Transverse colon (tissue), 4 donors: ENCODE measurements around the gene GVQW3. TPM values are rescaled to one million over a fixed set of nuclear protein-coding genes. Genes with fewer than 3 reads are reported as not detected.

ENCODE experiments used
- DNase-seq: peaks from one replicate; pipeline ENCODE4 v3.0.0-alpha.2; 2019
- H3K27ac ChIP-seq, 4 donors: fragments of 200-600 bp; sonication (generic); 2 replicates each; pipeline ENCODE4 v1.5.1; 2016 to 2018; ENCODE audit warnings: inconsistent platforms in 4 of 4
- H3K27me3 ChIP-seq: fragments of 200-600 bp; sonication (generic); 2 replicates; pipeline ENCODE4 v1.5.1; 2017; ENCODE audit warnings: inconsistent platforms
- H3K36me3 ChIP-seq, 4 donors: fragments of 200-600 bp; sonication (generic); 2 replicates each; pipeline ENCODE4 v1.5.1; 2017 to 2019; ENCODE audit warnings: inconsistent platforms in 4 of 4
- H3K4me1 ChIP-seq, 4 donors: fragments of 200-600 bp; sonication (generic); 2 replicates each; pipeline ENCODE4 v1.5.1; 2017 to 2020; ENCODE audit warnings: inconsistent platforms in 4 of 4
- H3K4me3 ChIP-seq, 4 donors: fragments of 200-600 bp; sonication (generic); 1 replicate in 1 of 4; 2 replicates in 3 of 4; pipeline versions ENCODE4 v1.5.1 to v1.6.1; 2017 to 2019; ENCODE audit warnings: inconsistent platforms in 4 of 4
- H3K9me3 ChIP-seq, 2 donors: fragments of 200-600 bp; sonication (generic); 2 replicates each; pipeline ENCODE4 v1.5.1; 2017 to 2019; ENCODE audit warnings: inconsistent platforms in 2 of 2
- CTCF ChIP-seq, 5 experiments: fragments of 200-600 bp in 3 of 5; fragments of 450-650 bp in 2 of 5; sonication (generic) in 3 of 5; IDR thresholded peaks; 1 replicate in 2 of 5; 2 replicates in 3 of 5; pipeline ENCODE4 v1.5.1; 2016 to 2017; ENCODE audit warnings: antibody characterized with exemption in 5 of 5, inconsistent platforms in 3 of 5, mild to moderate bottlenecking in 2 of 5, moderate library complexity in 1 of 5
- EP300 ChIP-seq: sonication (generic); formaldehyde crosslinking; IDR thresholded peaks from one replicate; pipeline ENCODE4 v1.6.1; 2017; ENCODE audit warnings: antibody characterized with exemption, low read depth
- POLR2A ChIP-seq: fragments of 450-650 bp; IDR thresholded peaks from one replicate; pipeline ENCODE4 v1.6.1; 2016; ENCODE audit warnings: antibody characterized with exemption, mild to moderate bottlenecking, moderate library complexity
- POLR2AphosphoS5 ChIP-seq, 3 donors: sonication (generic); formaldehyde crosslinking; IDR thresholded peaks; one replicate each; pipeline ENCODE4 v1.6.1; 2016; ENCODE audit warnings: antibody characterized with exemption in 3 of 3
- WGBS, 2 donors: methylation state at CpG; one replicate each; pipeline ENCODE4 v1.1.5; 2018; ENCODE audit warnings: low coverage in 1 of 2; 5-methylcytosine and 5-hydroxymethylcytosine counted together
- in situ Hi-C, 4 donors: fragments of 200-750 bp; cut with MboI; loops; one replicate each; pipeline versions ENCODE4 v1.15.0 to v1.15.1; 2017; ENCODE audit warnings: low sequenced_read_pairs in 3 of 4, low pct_ligation_motif_present in 1 of 4, low pct_unique_long_range_greater_than_20kb in 1 of 4
- intact Hi-C: fragments of 100-400 bp; cut with DNase I; formaldehyde crosslinking; loops from one replicate; pipeline ENCODE4 v1.15.1; 2023; ENCODE audit warnings: low total_unique reads
- total RNA-seq, 4 donors: library from RNA; depleted of rRNA; stranded (reverse); fragments of >200 nt; gene quantifications; one replicate each; pipeline ENCODE4 v1.1.0, GENCODE V29; 2016

Gene GVQW3
- total RNA-seq, 4 donors from 2014 or later = 1.6 to 5.6 (median 4.3) TPM

- H3K27ac ChIP-seq = no peak overlapping the region
- DNase-seq = no peak
- intact Hi-C loops (no loop called here), in situ Hi-C loops (no loop called here)
- no peaks in the 10 kb centered on the region for H3K4me1 ChIP-seq
- no peaks in the 10 kb centered on the region for H3K36me3 ChIP-seq
- H3K4me3 ChIP-seq = no peak overlapping the region
- WGBS, 2 donors = 68% methylated on average over 10 of the region's 10 CpGs; no CpG with 5 or more reads in 1 of the 2 donors
- no peaks in the 10 kb centered on the region for H3K27me3 ChIP-seq
- TF ChIP-seq EP300 (no peak), POLR2A (no peak), CTCF (IDR thresholded peaks at IDR 0.05) (no peak), POLR2AphosphoS5 (IDR thresholded peaks at IDR 0.05) (no peak)
- no peaks in the 10 kb centered on the region for H3K9me3 ChIP-seq
Measured at GRCh38 chr11:76410851-76411357, 29.8 kb downstream of the GVQW3 start.

GRCh38 chr11:76415073-76415472, 34.0 kb downstream of the GVQW3 start:
- no peak for DNase-seq
- intact Hi-C loops (no loop called here), in situ Hi-C loops (no loop called here)

GRCh38 chr11:76419896-76420295, 38.8 kb downstream of the GVQW3 start:
- 66 to 92% methylated on average over 2 to 3 of the region's 3 CpGs for WGBS, 2 donors
- in situ Hi-C loops = no loop called here
- intact Hi-C loops = no loop called here
- DNase-seq = no peak
- no peak overlapping the region for H3K27ac ChIP-seq
- H3K36me3 ChIP-seq = no peaks in the 10 kb centered on the region
- H3K4me1 ChIP-seq = no peaks in the 10 kb centered on the region
- TF ChIP-seq CTCF (IDR thresholded peaks at IDR 0.05) = peak in 2 of 5 experiments; percentile 8 to 25
- TF ChIP-seq EP300 = no peak
- no peak for TF ChIP-seq POLR2A
- no peak for TF ChIP-seq POLR2AphosphoS5 (IDR thresholded peaks at IDR 0.05)
- H3K9me3 ChIP-seq = no peaks in the 10 kb centered on the region
- H3K27me3 ChIP-seq = peaks cover 3% of the 10 kb centered on the region
- H3K4me3 ChIP-seq = no peak overlapping the region

More at GRCh38 chr11:76415073-76415472, 34.0 kb downstream of the GVQW3 start:
- Histone ChIP-seq H3K27me3 (peaks cover 3% of the 10 kb centered on the region), H3K4me1 (no peaks in the 10 kb centered on the region), H3K9me3 (no peaks in the 10 kb centered on the region), H3K4me3 (no peak overlapping the region), H3K36me3 (no peaks in the 10 kb centered on the region), H3K27ac (no peak overlapping the region)
- TF ChIP-seq POLR2A = no peak
- TF ChIP-seq EP300 = no peak
- TF ChIP-seq POLR2AphosphoS5 (IDR thresholded peaks at IDR 0.05) = no peak
- TF ChIP-seq CTCF (IDR thresholded peaks at IDR 0.05) = no peak

GRCh38 chr11:76424379-76424778, 43.3 kb downstream of the GVQW3 start:
- Histone ChIP-seq H3K4me1 (no peaks in the 10 kb centered on the region), H3K27ac (no peak overlapping the region), H3K9me3 (no peaks in the 10 kb centered on the region), H3K4me3 (no peak overlapping the region), H3K36me3 (no peaks in the 10 kb centered on the region), H3K27me3 (no peaks in the 10 kb centered on the region)
- in situ Hi-C loops (no loop called here), intact Hi-C loops (no loop called here)
- no peak for DNase-seq
- WGBS, 2 donors = 43 to 47% methylated on average over 3 of the region's 3 CpGs
- TF ChIP-seq CTCF (IDR thresholded peaks at IDR 0.05) (no peak), POLR2AphosphoS5 (IDR thresholded peaks at IDR 0.05) (no peak), EP300 (no peak), POLR2A (no peak)
